Smooth muscle cell (in vitro differentiated cells): Measurements from ENCODE around the gene CEP350. TPM values are rescaled to one million over a fixed set of nuclear protein-coding genes. Genes with fewer than 3 reads are reported as not detected.

ENCODE experiments used
- DNase-seq: peaks from one replicate; lab custom pipeline; 2025; ENCODE audit not compliant: unreplicated experiment; lab: John Stamatoyannopoulos, UW
- H2AFZ ChIP-seq: fragments of 200-600 bp; sonication (generic); 2 replicates; pipeline ENCODE4 v1.6.0; 2016; ENCODE audit warnings: antibody characterized with exemption, low read depth, mild to moderate bottlenecking
- H3F3A ChIP-seq: fragments of 200-600 bp; sonication (generic); 2 replicates; pipeline ENCODE4 v1.6.0; 2017; ENCODE audit warnings: antibody characterized with exemption, low read depth
- H3K27ac ChIP-seq: fragments of 200-600 bp; sonication (generic); 2 replicates; pipeline ENCODE4 v1.5.1; 2016; ENCODE audit warnings: low read depth, mild to moderate bottlenecking
- H3K27me3 ChIP-seq: fragments of 200-600 bp; sonication (generic); 2 replicates; pipeline ENCODE4 v1.6.1; 2016; ENCODE audit warnings: low read depth, mild to moderate bottlenecking
- H3K36me3 ChIP-seq: fragments of 200-600 bp; sonication (generic); 2 replicates; pipeline ENCODE4 v1.5.1; 2016; ENCODE audit warnings: low read depth
- H3K4me1 ChIP-seq: fragments of 200-600 bp; sonication (generic); 2 replicates; pipeline ENCODE4 v1.5.1; 2016; ENCODE audit warnings: low read depth
- H3K4me2 ChIP-seq: fragments of 200-600 bp; sonication (generic); 2 replicates; pipeline ENCODE4 v1.6.0; 2016; ENCODE audit warnings: mild to moderate bottlenecking
- H3K4me3 ChIP-seq: fragments of 200-600 bp; sonication (generic); 2 replicates; pipeline ENCODE4 v1.5.1; 2016; ENCODE audit warnings: mild to moderate bottlenecking
- H3K79me2 ChIP-seq: fragments of 200-600 bp; sonication (generic); 2 replicates; pipeline ENCODE4 v1.6.0; 2016; ENCODE audit warnings: low read depth, mild to moderate bottlenecking
- H3K9ac ChIP-seq: fragments of 200-600 bp; sonication (generic); 2 replicates; pipeline ENCODE4 v1.6.0; 2016; ENCODE audit warnings: low read depth
- H3K9me3 ChIP-seq: fragments of 200-600 bp; sonication (generic); replicated peaks from 2 replicates; pipeline ENCODE4 v1.5.1; 2016; ENCODE audit warnings: low read depth
- H4K20me1 ChIP-seq: fragments of 200-600 bp; sonication (generic); 2 replicates; pipeline ENCODE4 v1.6.0; 2016; ENCODE audit warnings: low read depth
- WGBS: methylation state at CpG from one replicate; pipeline ENCODE4 v1.1.7; 2016; ENCODE audit warnings: low lambda C conversion rate; 5-methylcytosine and 5-hydroxymethylcytosine counted together
- polyA plus RNA-seq: library from polyadenylated mRNA; unstranded; fragments of >200 nt; fragmentation: Nextera tagmentation; extraction: Ambion mirVana; gene quantifications from 2 replicates; pipeline ENCODE4 v1.2.1, GENCODE V29; 2016
- total RNA-seq: library from RNA; depleted of rRNA; stranded (reverse); fragments of >200 nt; gene quantifications from 2 replicates; pipeline ENCODE4 v1.2.3, GENCODE V29; 2014
- TF ChIP-seq, protein P1 (sequence below): fragments of 200-600 bp; sonication (generic); IDR thresholded peaks from 2 replicates; pipeline ENCODE4 v1.5.1; 2017; ENCODE audit warnings: borderline replicate concordance, mild to moderate bottlenecking, antibody characterized with exemption; ENCODE audit not compliant: insufficient read depth, poor library complexity, severe bottlenecking

The CEP350 gene
- total and polyA plus RNA-seq, 2 experiments from 2014 or later = 17.0 to 35.9 TPM

DNA sequence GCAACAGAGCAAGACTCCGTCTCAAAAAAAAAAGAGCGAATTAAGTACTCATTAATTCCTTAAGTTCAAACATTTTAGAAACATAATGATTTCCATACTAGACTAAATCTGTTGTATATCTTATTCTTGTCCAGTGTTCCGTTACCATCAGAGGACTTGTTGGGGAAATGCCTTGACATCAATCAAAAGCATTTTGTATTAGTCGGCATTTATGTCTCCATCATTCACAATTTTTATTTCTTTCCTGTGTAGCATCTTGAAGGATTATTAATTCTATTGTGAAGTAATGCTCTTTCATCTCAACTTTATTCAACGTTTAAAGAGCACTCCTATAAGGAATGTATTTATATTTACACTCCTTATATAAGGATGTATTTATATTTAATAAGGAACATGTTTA, 117.1 kb downstream of the CEP350 start:
- Histone ChIP-seq H3K79me2 (no peaks in the 10 kb centered on the region), H3K9me3 (no peaks in the 10 kb centered on the region), H3K4me3 (no peak overlapping the region), H3K36me3 (peaks cover 26% of the 10 kb centered on the region), H3K9ac (no peak overlapping the region), H3F3A (no peaks in the 10 kb centered on the region), H3K4me1 (no peaks in the 10 kb centered on the region), H3K4me2 (no peak overlapping the region), H4K20me1 (no peaks in the 10 kb centered on the region), H3K27ac (no peak overlapping the region), H3K27me3 (no peaks in the 10 kb centered on the region), H2AFZ (no peak overlapping the region)
- WGBS = 98% methylated on average over 5 of the region's 5 CpGs
- TF ChIP-seq, protein P1, sequence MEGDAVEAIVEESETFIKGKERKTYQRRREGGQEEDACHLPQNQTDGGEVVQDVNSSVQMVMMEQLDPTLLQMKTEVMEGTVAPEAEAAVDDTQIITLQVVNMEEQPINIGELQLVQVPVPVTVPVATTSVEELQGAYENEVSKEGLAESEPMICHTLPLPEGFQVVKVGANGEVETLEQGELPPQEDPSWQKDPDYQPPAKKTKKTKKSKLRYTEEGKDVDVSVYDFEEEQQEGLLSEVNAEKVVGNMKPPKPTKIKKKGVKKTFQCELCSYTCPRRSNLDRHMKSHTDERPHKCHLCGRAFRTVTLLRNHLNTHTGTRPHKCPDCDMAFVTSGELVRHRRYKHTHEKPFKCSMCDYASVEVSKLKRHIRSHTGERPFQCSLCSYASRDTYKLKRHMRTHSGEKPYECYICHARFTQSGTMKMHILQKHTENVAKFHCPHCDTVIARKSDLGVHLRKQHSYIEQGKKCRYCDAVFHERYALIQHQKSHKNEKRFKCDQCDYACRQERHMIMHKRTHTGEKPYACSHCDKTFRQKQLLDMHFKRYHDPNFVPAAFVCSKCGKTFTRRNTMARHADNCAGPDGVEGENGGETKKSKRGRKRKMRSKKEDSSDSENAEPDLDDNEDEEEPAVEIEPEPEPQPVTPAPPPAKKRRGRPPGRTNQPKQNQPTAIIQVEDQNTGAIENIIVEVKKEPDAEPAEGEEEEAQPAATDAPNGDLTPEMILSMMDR = no peak
- DNase-seq = no peak

DNA sequence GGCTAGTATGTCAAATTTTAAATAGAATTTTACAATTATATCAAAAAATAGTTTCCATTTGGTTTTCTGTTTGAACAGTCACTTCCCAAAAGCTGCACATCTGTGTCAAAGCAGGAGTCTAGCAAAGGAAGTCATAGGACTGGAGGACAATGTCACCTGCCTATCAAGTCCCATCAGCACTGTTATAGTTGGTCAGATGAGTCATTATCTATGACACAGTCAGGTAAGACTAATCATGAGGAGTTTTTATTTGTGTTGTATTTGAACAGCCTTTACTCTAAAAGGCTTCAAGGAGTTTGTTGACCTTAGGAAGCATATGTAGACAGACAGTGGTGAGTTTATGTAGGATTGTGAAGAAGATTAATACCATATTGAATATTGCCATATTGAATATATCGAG, 125.8 kb downstream of the CEP350 start:
- Histone ChIP-seq H3K27me3 (no peaks in the 10 kb centered on the region), H3K4me2 (no peak overlapping the region), H4K20me1 (no peaks in the 10 kb centered on the region), H3K36me3 (peaks cover 16% of the 10 kb centered on the region), H3K79me2 (no peaks in the 10 kb centered on the region), H3F3A (no peaks in the 10 kb centered on the region), H3K27ac (no peak overlapping the region), H3K4me1 (no peaks in the 10 kb centered on the region), H2AFZ (no peak overlapping the region), H3K4me3 (no peak overlapping the region), H3K9ac (no peak overlapping the region), H3K9me3 (no peaks in the 10 kb centered on the region)
- no peak for DNase-seq
- TF ChIP-seq, protein P1 = no peak
- 100% methylated on average over 1 of the region's 1 CpG for WGBS

DNA sequence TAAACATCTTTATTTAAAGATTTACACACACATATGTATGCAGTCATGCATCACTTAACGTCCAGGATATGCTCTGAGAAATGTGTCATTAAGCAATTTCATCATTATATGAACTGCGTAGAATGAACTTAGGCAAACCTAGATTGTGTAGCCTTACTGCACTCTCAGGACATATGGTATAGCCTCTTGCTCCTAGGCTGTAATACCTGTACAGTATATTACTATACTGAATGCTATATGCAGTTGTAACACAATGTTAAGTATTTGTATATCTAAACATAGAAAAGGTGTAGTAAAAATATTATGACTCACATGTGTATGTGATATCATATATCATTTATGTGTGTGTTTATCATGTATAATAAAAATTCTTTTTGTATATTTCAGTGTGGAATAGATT, 126.9 kb downstream of the CEP350 start:
- TF ChIP-seq, protein P1 = no peak
- Histone ChIP-seq H3K36me3 (peaks cover 16% of the 10 kb centered on the region), H3K27me3 (no peaks in the 10 kb centered on the region), H3K9me3 (no peaks in the 10 kb centered on the region), H3K4me1 (no peaks in the 10 kb centered on the region), H3K27ac (no peak overlapping the region), H2AFZ (no peak overlapping the region), H4K20me1 (no peaks in the 10 kb centered on the region), H3F3A (no peaks in the 10 kb centered on the region), H3K4me3 (no peak overlapping the region), H3K4me2 (no peak overlapping the region), H3K9ac (no peak overlapping the region), H3K79me2 (no peaks in the 10 kb centered on the region)
- WGBS = 92% methylated on average over 2 of the region's 2 CpGs
- no peak for DNase-seq

DNA sequence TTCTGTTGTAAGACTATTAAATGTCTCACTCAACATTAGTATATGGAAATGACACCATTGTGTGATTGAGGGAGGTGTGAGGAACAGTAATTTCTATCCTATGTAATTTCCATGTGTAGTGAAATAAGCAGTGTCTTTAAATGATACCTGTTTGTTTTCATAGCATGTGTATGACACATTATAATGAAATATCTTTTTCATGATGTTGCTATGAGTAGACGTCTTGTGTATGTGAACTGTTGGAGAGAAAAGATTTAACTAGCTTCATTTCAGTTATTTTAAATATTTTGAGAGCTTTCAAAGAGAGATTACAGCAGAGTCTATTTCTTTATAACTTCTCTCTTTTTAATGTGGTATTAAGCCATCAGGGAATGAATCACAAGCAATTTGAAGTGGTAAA, 128.6 kb downstream of the CEP350 start:
- no peaks in the 10 kb centered on the region for H3K79me2 ChIP-seq
- H3K4me2 ChIP-seq = no peak overlapping the region
- no peak overlapping the region for H3K27ac ChIP-seq
- no peaks in the 10 kb centered on the region for H3K27me3 ChIP-seq
- H3K36me3 ChIP-seq = peaks cover 14% of the 10 kb centered on the region
- H3F3A ChIP-seq = no peaks in the 10 kb centered on the region
- H4K20me1 ChIP-seq = no peaks in the 10 kb centered on the region
- TF ChIP-seq, protein P1 = no peak
- no peak overlapping the region for H2AFZ ChIP-seq
- no peaks in the 10 kb centered on the region for H3K9me3 ChIP-seq
- WGBS = 85% methylated on average over 1 of the region's 1 CpG
- no peaks in the 10 kb centered on the region for H3K4me1 ChIP-seq
- no peak for DNase-seq
- H3K9ac ChIP-seq = no peak overlapping the region
- no peak overlapping the region for H3K4me3 ChIP-seq
